ENCODE results near the gene NODAL. TPM values are rescaled to one million over a fixed set of nuclear protein-coding genes. Genes with fewer than 3 reads are reported as not detected.

The NODAL gene
- total RNA-seq, 1 experiment from 2014 or later, result not detected

GRCh38 chr10:70458329-70459060 is 17.0 kb upstream of the NODAL start:
- peak overlapping the region; percentile 76 for H3K4me2 ChIP-seq (ENCODE audit: low read length)
- peak overlapping the region; percentile 48 for H3K4me3 ChIP-seq (ENCODE audit: low read length)
- DNase-seq (peak; percentile 89), ATAC-seq (peak; percentile 65)
- H4K20me1 ChIP-seq (ENCODE audit: low read length), result no peaks in the 10 kb centered on the region
- H3F3A ChIP-seq (ENCODE audit: low read length, unreplicated experiment), result no peaks in the 10 kb centered on the region
- peak overlapping the region; percentile 76 for H2AFZ ChIP-seq (ENCODE audit: low read length)
- peaks cover 27% of the 10 kb centered on the region for H3K4me1 ChIP-seq (ENCODE audit: insufficient read depth, low read length)
- peak; percentile 87 for TF ChIP-seq EZH2phosphoT487 (IDR thresholded peaks at IDR 0.05; ENCODE audit: borderline replicate concordance, low read length)
- TF ChIP-seq EZH2 (IDR thresholded peaks at IDR 0.05; ENCODE audit: low read length, unreplicated experiment), result no peak
- TF ChIP-seq CTCF (conservative IDR thresholded peaks at IDR 0.05; ENCODE audit: low read depth, low read length), result no peak
- H3K27ac ChIP-seq (ENCODE audit: low read length), result no peak overlapping the region
- no peaks in the 10 kb centered on the region for H3K27me3 ChIP-seq (ENCODE audit: low read length)
- H3K79me2 ChIP-seq (ENCODE audit: low read length), result no peaks in the 10 kb centered on the region
- intact Hi-C loops (cut with micrococcal nuclease), result no loop called here
- no peaks in the 10 kb centered on the region for H3K9me2 ChIP-seq (replicated peaks; ENCODE audit: low read length)
- ChIA-PET POLR2A (ENCODE audit: unreplicated experiment) (no interaction called here), CTCF (interaction anchor here (1.0 kb wide), 1 partner anchor 237 kb away, joined by 3 read pairs; no protein-coding TSS in a partner anchor)
- H3K36me3 ChIP-seq (ENCODE audit: low read depth, low read length), result no peaks in the 10 kb centered on the region
- no peaks in the 10 kb centered on the region for H3K9me3 ChIP-seq (ENCODE audit: low read length)
- H3K9ac ChIP-seq (ENCODE audit: low read length), result no peak overlapping the region
- no TSS peak for BruUV-seq (replicated peaks)

- POLR2A ChIA-PET (ENCODE audit: unreplicated experiment), result no interaction called here
- Histone ChIP-seq H4K20me1 (ENCODE audit: low read length) (no peaks in the 10 kb centered on the region), H2AFZ (ENCODE audit: low read length) (peak overlapping the region; percentile 76), H3K27ac (ENCODE audit: low read length) (no peak overlapping the region), H3K4me3 (ENCODE audit: low read length) (peak overlapping the region; percentile 48), H3K9me3 (ENCODE audit: low read length) (no peaks in the 10 kb centered on the region), H3K79me2 (ENCODE audit: low read length) (no peaks in the 10 kb centered on the region), H3K4me2 (ENCODE audit: low read length) (peak overlapping the region; percentile 76), H3K4me1 (ENCODE audit: insufficient read depth, low read length) (peaks cover 22% of the 10 kb centered on the region), H3K36me3 (ENCODE audit: low read depth, low read length) (no peaks in the 10 kb centered on the region), H3K27me3 (ENCODE audit: low read length) (no peaks in the 10 kb centered on the region), H3F3A (ENCODE audit: low read length, unreplicated experiment) (no peaks in the 10 kb centered on the region), H3K9me2 (replicated peaks; ENCODE audit: low read length) (no peaks in the 10 kb centered on the region), H3K9ac (ENCODE audit: low read length) (no peak overlapping the region)
- no peak for TF ChIP-seq EZH2 (IDR thresholded peaks at IDR 0.05; ENCODE audit: low read length, unreplicated experiment)
- no peak for TF ChIP-seq CTCF (conservative IDR thresholded peaks at IDR 0.05; ENCODE audit: low read depth, low read length)
- ATAC-seq, result no peak
- CTCF ChIA-PET, result interaction anchor here (1.0 kb wide), 1 partner anchor 236 kb away, joined by 3 read pairs; no protein-coding TSS in a partner anchor
- intact Hi-C loops (cut with micrococcal nuclease), result no loop called here
- BruUV-seq (replicated peaks), result no TSS peak
- no peak for DNase-seq
These were observed 16.4 kb upstream of the NODAL start for GRCh38 chr10:70457759-70458305.

GRCh38 chr10:70456164-70456563 is 14.7 kb upstream of the NODAL start:
- H3K27ac ChIP-seq (ENCODE audit: low read length), result no peak overlapping the region
- no peaks in the 10 kb centered on the region for H3K9me3 ChIP-seq (ENCODE audit: low read length)
- no peaks in the 10 kb centered on the region for H3K9me2 ChIP-seq (replicated peaks; ENCODE audit: low read length)
- no peak overlapping the region for H3K4me3 ChIP-seq (ENCODE audit: low read length)
- H3K27me3 ChIP-seq (ENCODE audit: low read length), result no peaks in the 10 kb centered on the region
- H2AFZ ChIP-seq (ENCODE audit: low read length), result no peak overlapping the region
- BruUV-seq (replicated peaks), result no TSS peak
- intact Hi-C loops (cut with micrococcal nuclease), result no loop called here
- ChIA-PET CTCF (interaction anchor here (0.6 kb wide), 1 partner anchor 349 kb away, joined by 3 read pairs; no protein-coding TSS in a partner anchor), POLR2A (ENCODE audit: unreplicated experiment) (interaction anchor here (0.6 kb wide), 1 partner anchor 191 kb away, joined by 3 read pairs; no protein-coding TSS in a partner anchor)
- no peaks in the 10 kb centered on the region for H4K20me1 ChIP-seq (ENCODE audit: low read length)
- H3F3A ChIP-seq (ENCODE audit: low read length, unreplicated experiment), result no peaks in the 10 kb centered on the region
- H3K4me2 ChIP-seq (ENCODE audit: low read length), result no peak overlapping the region
- no peaks in the 10 kb centered on the region for H3K36me3 ChIP-seq (ENCODE audit: low read depth, low read length)
- no peaks in the 10 kb centered on the region for H3K79me2 ChIP-seq (ENCODE audit: low read length)
- no peak overlapping the region for H3K9ac ChIP-seq (ENCODE audit: low read length)
- ATAC-seq, result no peak
- no peak for DNase-seq
- peaks cover 8% of the 10 kb centered on the region; the same call in 1 of the 2 replicates for H3K4me1 ChIP-seq (ENCODE audit: insufficient read depth, low read length)
- TF ChIP-seq EZH2 (IDR thresholded peaks at IDR 0.05; ENCODE audit: low read length, unreplicated experiment), result no peak
- no peak for TF ChIP-seq EZH2phosphoT487 (IDR thresholded peaks at IDR 0.05; ENCODE audit: borderline replicate concordance, low read length)
- TF ChIP-seq CTCF (conservative IDR thresholded peaks at IDR 0.05; ENCODE audit: low read depth, low read length), result no peak
